Epithelial cell of proximal tubule (primary cell): ENCODE results near the gene B4GALT4. TPM values are rescaled to one million over a fixed set of nuclear protein-coding genes. Genes with fewer than 3 reads are reported as not detected.
A peak's percentile ranks its signal among the peaks of the same experiment; 100 is the strongest.
"Not testable (repeated sequence)": the region's sequence is repeated elsewhere in the genome, so short reads cannot be mapped to it uniquely, and the experiment has no call there.

Experiments used
- DNase-seq: peaks from one replicate; pipeline ENCODE4 v3.0.0-alpha.2; 2011; ENCODE audit warnings: low read depth
- H3K4me3 ChIP-seq: 2 replicates; pipeline ENCODE4 v1.5.1; 2011; ENCODE audit warnings: low read depth, mild to moderate bottlenecking, low read length
- CTCF ChIP-seq: conservative IDR thresholded peaks from 2 replicates; pipeline ENCODE4 v1.5.1; 2012; ENCODE audit warnings: low read depth, mild to moderate bottlenecking, low read length
- total RNA-seq: library from RNA; depleted of rRNA; stranded (reverse); fragments of >200 nt; gene quantifications from 2 replicates; pipeline ENCODE4 v1.2.3, GENCODE V29; 2015

B4GALT4 gene
- total RNA-seq, 1 donor from 2014 or later: 21.9 TPM

GRCh38 chr3:119173325-119173724 is 67.4 kb downstream of the B4GALT4 start, which contains the start of gene UPK1B:
UPK1B (plus strand) TSS chr3:119173598; CDS start chr3:119186742, 13,144 bp downstream.
- peak; percentile 18 for TF ChIP-seq CTCF
- peak within 1 kb of the TSS; percentile 41 for H3K4me3 ChIP-seq
- no peak for DNase-seq

- no peak for TF ChIP-seq CTCF
- no peak for DNase-seq
- H3K4me3 ChIP-seq: no peak overlapping the region
Measured at GRCh38 chr3:119170821-119171220, 69.9 kb downstream of the B4GALT4 start.

- DNase-seq: not testable (repeated sequence)
Measured at GRCh38 chr3:119164745-119165144, 75.9 kb downstream of the B4GALT4 start.

More at GRCh38 chr3:119164745-119165144, 75.9 kb downstream of the B4GALT4 start:
- not testable (repeated sequence) for H3K4me3 ChIP-seq

Other genes with a start within 250 kb of the B4GALT4 start
- 0.07 TPM in 1 of 2 replicates, not detected in the other for gene IGSF11, start 206.0 kb downstream of the B4GALT4 start, total RNA-seq
- gene TEX55, start 94.7 kb downstream of the B4GALT4 start, total RNA-seq: 0.06 TPM in 1 of 2 replicates, not detected in the other
- 23.9 and 56.4 TPM in 2 replicates for gene UPK1B, start 67.3 kb downstream of the B4GALT4 start, total RNA-seq
- 3.8 and 5.1 TPM in 2 replicates for gene ARHGAP31, start 53.5 kb upstream of the B4GALT4 start, total RNA-seq
- 17.4 and 28.2 TPM in 2 replicates for gene TMEM39A, start 222.7 kb upstream of the B4GALT4 start, total RNA-seq
- gene POGLUT1, start 228.1 kb upstream of the B4GALT4 start, total RNA-seq: 7.2 and 10.8 TPM in 2 replicates